Suprapubic skin (tissue), 4 donors: ENCODE results near the gene CSNK2A2.

ENCODE experiments used
- POLR2A ChIP-seq, 2 donors: fragments of 450-650 bp; IDR thresholded peaks; one replicate each; pipeline ENCODE4 v1.6.1; 2017; ENCODE audit warnings: antibody characterized with exemption in 2 of 2, mild to moderate bottlenecking in 2 of 2, moderate library complexity in 2 of 2
- POLR2AphosphoS5 ChIP-seq, 3 donors: sonication (generic); formaldehyde crosslinking; IDR thresholded peaks; one replicate each; pipeline ENCODE4 v1.6.1; 2017; ENCODE audit warnings: antibody characterized with exemption in 3 of 3
- TF ChIP-seq, protein P1 (sequence below), 2 donors: fragments of 200-600 bp in 1 of 2; fragments of 450-650 bp in 1 of 2; sonication (generic) in 1 of 2; IDR thresholded peaks; one replicate each; pipeline ENCODE4 v1.5.1; 2016 to 2019; ENCODE audit warnings: antibody characterized with exemption in 2 of 2, mild to moderate bottlenecking in 1 of 2, moderate library complexity in 1 of 2

DNA sequence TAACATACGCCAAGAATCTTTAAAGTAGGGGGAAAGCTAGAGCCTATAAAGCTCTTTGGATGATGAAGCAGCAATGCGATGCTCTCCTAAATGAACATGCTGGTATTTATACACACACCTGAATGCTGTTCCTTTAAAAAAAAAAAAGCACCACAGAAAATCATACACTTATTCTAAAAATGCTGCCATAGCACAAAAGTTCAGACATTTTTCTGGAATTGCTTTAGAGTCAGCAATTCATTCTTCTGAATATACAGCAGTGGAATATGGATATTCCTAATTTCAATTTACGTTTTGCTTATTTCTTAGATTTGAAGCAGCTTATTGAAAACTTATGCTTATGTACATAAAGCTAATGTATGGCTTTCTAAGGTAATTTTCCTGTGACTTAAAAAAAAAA, 3.1 kb downstream of the CSNK2A2 start:
- TF ChIP-seq POLR2A (IDR thresholded peaks at IDR 0.05) = no peak
- TF ChIP-seq, protein P1, sequence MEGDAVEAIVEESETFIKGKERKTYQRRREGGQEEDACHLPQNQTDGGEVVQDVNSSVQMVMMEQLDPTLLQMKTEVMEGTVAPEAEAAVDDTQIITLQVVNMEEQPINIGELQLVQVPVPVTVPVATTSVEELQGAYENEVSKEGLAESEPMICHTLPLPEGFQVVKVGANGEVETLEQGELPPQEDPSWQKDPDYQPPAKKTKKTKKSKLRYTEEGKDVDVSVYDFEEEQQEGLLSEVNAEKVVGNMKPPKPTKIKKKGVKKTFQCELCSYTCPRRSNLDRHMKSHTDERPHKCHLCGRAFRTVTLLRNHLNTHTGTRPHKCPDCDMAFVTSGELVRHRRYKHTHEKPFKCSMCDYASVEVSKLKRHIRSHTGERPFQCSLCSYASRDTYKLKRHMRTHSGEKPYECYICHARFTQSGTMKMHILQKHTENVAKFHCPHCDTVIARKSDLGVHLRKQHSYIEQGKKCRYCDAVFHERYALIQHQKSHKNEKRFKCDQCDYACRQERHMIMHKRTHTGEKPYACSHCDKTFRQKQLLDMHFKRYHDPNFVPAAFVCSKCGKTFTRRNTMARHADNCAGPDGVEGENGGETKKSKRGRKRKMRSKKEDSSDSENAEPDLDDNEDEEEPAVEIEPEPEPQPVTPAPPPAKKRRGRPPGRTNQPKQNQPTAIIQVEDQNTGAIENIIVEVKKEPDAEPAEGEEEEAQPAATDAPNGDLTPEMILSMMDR (IDR thresholded peaks at IDR 0.05) = no peak
- TF ChIP-seq POLR2AphosphoS5 (IDR thresholded peaks at IDR 0.05) = no peak
